Body of pancreas (tissue), 4 donors: ENCODE results near the gene SGMS1. TPM values are rescaled to one million over a fixed set of nuclear protein-coding genes. Genes with fewer than 3 reads are reported as not detected.
"Not testable (repeated sequence)": the region's sequence is repeated elsewhere in the genome, so short reads cannot be mapped to it uniquely, and the experiment has no call there.

Source experiments
- ATAC-seq: fragments of 150-250 bp; one replicate; pipeline ENCODE4 v1.9.1; 2016
- DNase-seq, 4 donors: peaks; one replicate each; pipeline ENCODE4 v3.0.0-alpha.2; 2019
- H3K27ac ChIP-seq, 4 donors: fragments of 200-600 bp; sonication (generic); 1 replicate in 3 of 4; 2 replicates in 1 of 4; pipeline versions ENCODE4 v1.5.1 to v1.6.1; 2016 to 2019; ENCODE audit warnings: mild to moderate bottlenecking in 1 of 4, mixed read lengths in 1 of 4, moderate library complexity in 1 of 4
- H3K27me3 ChIP-seq, 2 donors: fragments of 200-600 bp; sonication (generic); one replicate each; pipeline ENCODE4 v1.6.0; 2016; ENCODE audit warnings: mild to moderate bottlenecking in 1 of 2
- H3K36me3 ChIP-seq, 2 donors: fragments of 200-600 bp; sonication (generic); replicated peaks in 1 of 2; 2 replicates each; pipeline ENCODE4 v1.5.1; 2016; ENCODE audit warnings: low read depth in 2 of 2; ENCODE audit not compliant: insufficient read depth in 1 of 2
- H3K4me1 ChIP-seq: fragments of 200-600 bp; sonication (generic); one replicate; pipeline ENCODE4 v1.6.0; 2016
- H3K4me3 ChIP-seq, 2 donors: fragments of 200-600 bp; sonication (generic); 1 replicate in 1 of 2; 2 replicates in 1 of 2; pipeline ENCODE4 v1.5.1; 2016 to 2019
- H3K9me3 ChIP-seq, 3 donors: fragments of 200-600 bp; sonication (generic); 1 replicate in 2 of 3; 2 replicates in 1 of 3; pipeline ENCODE4 v1.5.1; 2016
- CTCF ChIP-seq, 7 experiments: fragments of 450-650 bp in 4 of 7; fragments of 200-600 bp in 3 of 7; sonication (generic) in 3 of 7; IDR thresholded peaks; one replicate each; pipeline ENCODE4 v1.5.1; 2016 to 2019; ENCODE audit warnings: antibody characterized with exemption in 7 of 7
- POLR2A ChIP-seq, 3 donors: fragments of 450-650 bp; IDR thresholded peaks; one replicate each; pipeline ENCODE4 v1.6.1; 2016; ENCODE audit warnings: antibody characterized with exemption in 3 of 3, mild to moderate bottlenecking in 2 of 3
- WGBS, 2 donors: methylation state at CpG; one replicate each; pipeline ENCODE4 v1.1.5; 2017; 5-methylcytosine and 5-hydroxymethylcytosine counted together
- intact Hi-C: fragments of 100-400 bp; cut with DNase I; formaldehyde crosslinking; loops from one replicate; pipeline ENCODE4 v1.15.1; 2023
- total RNA-seq, 2 donors: library from RNA; depleted of rRNA; stranded (reverse); fragments of >200 nt; gene quantifications; one replicate each; pipeline ENCODE4 v1.1.0, GENCODE V29; 2016

Gene SGMS1
- total RNA-seq, 2 donors from 2014 or later, result 46.2 to 68.9 TPM

- TF ChIP-seq CTCF (IDR thresholded peaks at IDR 0.05), result no peak
- no peak for DNase-seq
- intact Hi-C loops, result no loop called here
- H3K9me3 ChIP-seq, result no peaks in the 10 kb centered on the region
- H3K27me3 ChIP-seq, result no peaks in the 10 kb centered on the region
- no peaks in the 10 kb centered on the region for H3K36me3 ChIP-seq
- ATAC-seq, result no peak
- 96 to 97% methylated on average over 4 of the region's 4 CpGs for WGBS, 2 donors
- no peak overlapping the region for H3K27ac ChIP-seq
- H3K4me3 ChIP-seq, result no peak overlapping the region
- H3K4me1 ChIP-seq, result no peaks in the 10 kb centered on the region
Observed at GRCh38 chr10:50436805-50437204, 187.0 kb downstream of the SGMS1 start.

DNA sequence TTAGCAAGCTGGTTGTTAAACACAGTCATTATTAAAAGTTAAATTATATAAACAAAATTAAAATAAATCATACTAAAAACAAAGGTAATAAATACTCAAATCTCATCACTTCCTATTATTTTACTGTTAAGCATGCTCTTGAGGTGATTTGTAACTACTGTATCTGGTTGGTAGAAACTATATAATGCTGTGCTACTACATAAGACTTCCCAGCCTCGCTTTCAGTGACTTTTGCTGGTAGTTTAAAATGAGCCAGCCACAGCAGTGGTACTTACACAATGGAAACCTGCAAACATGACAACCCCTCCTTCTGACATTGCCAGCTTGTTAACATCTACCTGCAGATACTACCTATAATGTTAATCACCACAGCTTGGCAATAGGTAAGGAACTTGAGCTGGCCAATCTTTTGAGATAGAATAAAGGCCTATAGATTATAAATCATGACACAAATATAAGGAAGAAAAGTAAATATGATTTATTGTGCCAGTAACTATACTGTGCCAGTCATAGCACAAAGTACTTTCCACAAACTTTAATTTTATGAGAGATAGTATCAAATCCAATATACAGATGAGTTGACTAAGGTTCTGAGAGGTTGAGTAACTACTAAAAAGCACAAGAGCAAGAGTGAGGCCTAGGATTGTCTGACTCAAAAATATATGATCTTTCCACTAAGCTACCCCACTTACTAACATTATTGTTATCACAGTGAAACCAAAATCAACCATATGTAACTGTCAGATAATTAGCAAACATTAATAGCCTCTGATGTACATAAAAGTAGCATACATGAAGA, 191.3 kb downstream of the SGMS1 start:
- H3K4me1 ChIP-seq, result no peaks in the 10 kb centered on the region
- intact Hi-C loops, result no loop called here
- no peak for TF ChIP-seq CTCF (IDR thresholded peaks at IDR 0.05)
- TF ChIP-seq POLR2A (IDR thresholded peaks at IDR 0.05), result no peak
- no peak overlapping the region for H3K27ac ChIP-seq
- ATAC-seq, result no peak
- no peaks in the 10 kb centered on the region for H3K9me3 ChIP-seq
- no peak overlapping the region for H3K4me3 ChIP-seq
- WGBS, 2 donors, result 86 to 88% methylated on average over 1 of the region's 1 CpG
- no peaks in the 10 kb centered on the region for H3K27me3 ChIP-seq
- no peak for DNase-seq
- H3K36me3 ChIP-seq, result no peaks in the 10 kb centered on the region

DNA sequence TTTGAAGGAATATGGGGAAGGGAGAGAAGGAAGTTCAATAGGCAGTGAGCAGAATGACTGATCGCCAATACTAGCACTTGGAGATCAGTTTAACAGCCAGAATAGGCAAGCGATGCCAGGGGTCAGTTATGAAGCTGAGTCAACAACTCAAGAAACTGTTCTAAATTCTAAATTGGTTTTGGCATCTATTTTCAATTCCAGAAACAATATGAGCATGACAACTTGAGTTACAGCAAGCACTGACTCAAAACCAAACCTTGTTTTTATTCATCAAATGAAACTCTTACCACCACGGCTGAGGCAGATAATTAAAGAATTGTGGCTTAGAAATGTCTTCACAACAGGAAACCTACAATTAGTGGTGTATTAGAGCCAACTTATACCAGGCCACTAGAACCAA, 192.0 kb downstream of the SGMS1 start:
- Histone ChIP-seq H3K9me3 (no peaks in the 10 kb centered on the region), H3K36me3 (no peaks in the 10 kb centered on the region), H3K27me3 (no peaks in the 10 kb centered on the region), H3K27ac (peak overlapping the region in 1 of 4 donors; percentile 48), H3K4me3 (no peak overlapping the region), H3K4me1 (no peaks in the 10 kb centered on the region)
- no peak for TF ChIP-seq POLR2A (IDR thresholded peaks at IDR 0.05)
- TF ChIP-seq CTCF (IDR thresholded peaks at IDR 0.05), result no peak
- whole genome bisulfite sequencing, 2 donors, result 72 to 77% methylated on average over 3 of the region's 3 CpGs
- ATAC-seq (no peak), DNase-seq (no peak)
- intact Hi-C loops, result no loop called here

DNA sequence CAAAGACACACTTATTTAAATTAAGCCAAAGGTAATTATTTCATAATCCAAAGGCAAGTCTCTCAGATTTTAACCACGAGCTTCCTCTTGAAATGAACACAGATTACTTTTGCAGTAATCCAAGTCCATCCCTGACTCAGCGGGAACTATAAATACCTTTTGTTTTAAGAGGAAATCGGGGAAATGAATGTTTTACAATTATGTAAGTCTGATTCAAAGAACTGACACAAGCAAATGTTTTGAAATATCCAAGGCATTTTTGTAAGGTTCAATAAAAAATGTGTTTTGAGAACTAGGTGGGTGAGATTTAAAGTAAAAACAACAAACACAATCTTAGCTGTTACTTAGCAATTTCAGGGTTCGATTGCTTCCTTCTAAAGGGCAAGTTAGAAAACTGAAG, 192.6 kb downstream of the SGMS1 start:
- no peak for ATAC-seq
- DNase-seq, result no peak
- intact Hi-C loops, result no loop called here
- 49 to 66% methylated on average over 4 of the region's 4 CpGs for WGBS, 2 donors
- no peaks in the 10 kb centered on the region for H3K9me3 ChIP-seq
- no peaks in the 10 kb centered on the region for H3K27me3 ChIP-seq
- H3K4me3 ChIP-seq, result no peak overlapping the region
- peak overlapping the region in 1 of 4 donors; percentile 48 for H3K27ac ChIP-seq
- TF ChIP-seq POLR2A (IDR thresholded peaks at IDR 0.05) (no peak), CTCF (IDR thresholded peaks at IDR 0.05) (no peak)
- no peaks in the 10 kb centered on the region for H3K4me1 ChIP-seq
- H3K36me3 ChIP-seq, result no peaks in the 10 kb centered on the region

DNA sequence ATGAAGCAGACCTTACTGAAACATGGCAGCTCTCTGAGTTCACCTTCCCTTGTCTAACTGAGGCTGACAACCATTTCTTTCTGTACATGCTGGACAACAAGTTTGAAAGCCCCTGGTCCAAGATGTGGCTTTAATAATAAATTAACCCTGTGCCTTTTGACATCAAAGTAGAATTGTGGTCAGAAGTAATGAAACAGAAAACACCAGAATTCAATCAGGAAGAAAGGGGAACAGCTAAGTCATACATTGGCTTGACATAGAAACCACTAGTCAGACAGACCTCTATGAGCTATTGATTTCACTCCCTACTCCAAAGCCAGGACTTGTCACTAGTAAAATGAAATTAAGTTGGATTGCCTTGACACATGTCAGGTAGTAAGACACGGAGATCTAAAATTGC, 197.3 kb downstream of the SGMS1 start:
- no peak overlapping the region for H3K4me3 ChIP-seq
- intact Hi-C loops, result no loop called here
- H3K36me3 ChIP-seq, result no peaks in the 10 kb centered on the region
- H3K4me1 ChIP-seq, result no peaks in the 10 kb centered on the region
- DNase-seq (no peak), ATAC-seq (no peak)
- 90 to 100% methylated on average over 1 of the region's 1 CpG for WGBS, 2 donors
- H3K27me3 ChIP-seq, result no peaks in the 10 kb centered on the region
- H3K9me3 ChIP-seq, result no peaks in the 10 kb centered on the region
- TF ChIP-seq CTCF (IDR thresholded peaks at IDR 0.05) (no peak), POLR2A (IDR thresholded peaks at IDR 0.05) (no peak)
- no peak overlapping the region for H3K27ac ChIP-seq

GRCh38 chr10:50425215-50425614, 198.5 kb downstream of the SGMS1 start:
- H3K4me3 ChIP-seq, intact Hi-C loops, DNase-seq, ATAC-seq, H3K27ac ChIP-seq, H3K9me3 ChIP-seq, H3K36me3 ChIP-seq, H3K27me3 ChIP-seq, H3K4me1 ChIP-seq: not testable (repeated sequence)
- WGBS, 2 donors, result 91 to 96% methylated on average over 1 of the region's 1 CpG
